HG03442 (cell line): Measurements from ENCODE around the gene PAX2.

ENCODE experiments used
- ATAC-seq: cut with Tn5 transposase; IDR thresholded peaks from one replicate; pipeline ENCODE4 v1.9.1; 2021; ENCODE audit warnings: mild to moderate bottlenecking, moderate library complexity; ENCODE audit not compliant: unreplicated experiment

Gene PAX2

GRCh38 chr10:100831742-100832141, 86.4 kb downstream of the PAX2 start:
- ATAC-seq = no peak

GRCh38 chr10:100835810-100836209, 90.4 kb downstream of the PAX2 start:
- no peak for ATAC-seq

- no peak for ATAC-seq
Measured at GRCh38 chr10:100836891-100837290, 91.5 kb downstream of the PAX2 start.

- ATAC-seq = no peak
Measured at GRCh38 chr10:100837300-100837699, 91.9 kb downstream of the PAX2 start.

GRCh38 chr10:100838986-100839385, 93.6 kb downstream of the PAX2 start:
- no peak for ATAC-seq

- ATAC-seq = no peak
Measured at GRCh38 chr10:100841528-100841927, 96.1 kb downstream of the PAX2 start.

GRCh38 chr10:100847440-100847839, 102.1 kb downstream of the PAX2 start:
- no peak for ATAC-seq

GRCh38 chr10:100848770-100849169, 103.4 kb downstream of the PAX2 start:
- ATAC-seq = no peak

GRCh38 chr10:100858261-100858660, 112.9 kb downstream of the PAX2 start:
- ATAC-seq = no peak

GRCh38 chr10:100858747-100859483, 113.5 kb downstream of the PAX2 start:
- no peak for ATAC-seq

GRCh38 chr10:100859484-100859763, 114.0 kb downstream of the PAX2 start:
- no peak for ATAC-seq

GRCh38 chr10:100863433-100863832, 118.1 kb downstream of the PAX2 start:
- ATAC-seq = no peak

- no peak for ATAC-seq
Measured at GRCh38 chr10:100864036-100864885, 118.9 kb downstream of the PAX2 start.

- ATAC-seq = no peak
Measured at GRCh38 chr10:100864978-100865377, 119.6 kb downstream of the PAX2 start.

- no peak for ATAC-seq
Measured at GRCh38 chr10:100866010-100866409, 120.6 kb downstream of the PAX2 start.

GRCh38 chr10:100866575-100867098, 121.3 kb downstream of the PAX2 start:
- no peak for ATAC-seq

GRCh38 chr10:100867261-100867963, 122.0 kb downstream of the PAX2 start:
- ATAC-seq = no peak

- ATAC-seq = no peak
Measured at GRCh38 chr10:100868382-100868781, 123.0 kb downstream of the PAX2 start.

GRCh38 chr10:100869399-100869798, 124.0 kb downstream of the PAX2 start:
- ATAC-seq = no peak

- no peak for ATAC-seq
Measured at GRCh38 chr10:100872034-100872791, 126.8 kb downstream of the PAX2 start.
